HS-27A (cell line): ENCODE measurements around the gene ELFN1.
"Not testable (repeated sequence)": the region's sequence is repeated elsewhere in the genome, so short reads cannot be mapped to it uniquely, and the experiment has no call there.

Experiments
- DNase-seq: peaks from one replicate; pipeline ENCODE4 v3.0.0-alpha.2; 2012; ENCODE audit warnings: low read depth, missing footprints

Gene ELFN1

GRCh38 chr7:1709281-1709680 is 39.2 kb downstream of the ELFN1 start:
- DNase-seq = no peak

DNA sequence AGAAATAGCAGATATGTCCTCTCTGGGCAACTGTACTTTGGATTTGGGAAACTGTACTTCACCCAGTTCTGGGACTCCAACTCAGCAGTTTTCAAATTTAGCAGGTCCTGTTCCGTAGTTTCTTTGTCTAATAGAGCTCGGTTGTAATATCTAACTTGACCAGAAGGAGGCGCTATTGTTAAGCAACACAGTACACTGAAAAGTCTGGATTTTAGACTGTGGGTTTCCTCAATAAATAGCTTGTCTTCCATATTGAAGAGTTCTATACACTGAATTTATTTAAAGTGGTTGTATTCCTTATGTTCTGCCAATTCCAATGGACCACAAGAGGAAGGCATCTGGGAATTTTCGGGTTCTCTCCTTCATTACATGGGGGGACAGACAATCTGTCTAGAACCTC is 39.8 kb downstream of the ELFN1 start:
- DNase-seq = no peak

DNA sequence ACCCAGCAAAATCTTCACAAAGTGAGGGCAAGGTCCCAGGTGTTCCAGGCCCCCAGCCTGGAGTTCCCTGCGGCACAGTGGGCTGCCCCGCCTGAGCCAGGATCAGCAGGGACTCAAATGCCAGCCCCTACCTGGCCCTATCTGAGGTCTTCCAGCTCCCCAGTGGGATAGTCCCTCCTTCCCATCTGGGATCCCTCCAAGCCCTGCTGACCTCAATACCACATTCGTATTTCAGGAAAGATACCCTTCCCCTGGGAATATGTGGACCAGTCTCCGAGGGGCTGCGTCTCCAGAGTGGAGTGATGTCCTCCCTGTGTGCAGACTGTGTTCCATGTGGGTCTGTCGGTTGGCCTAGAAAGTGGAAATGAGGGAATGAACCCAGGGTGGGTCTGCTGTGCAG is 40.9 kb downstream of the ELFN1 start:
- no peak for DNase-seq

GRCh38 chr7:1712907-1713501 is 42.9 kb downstream of the ELFN1 start:
- no peak for DNase-seq

GRCh38 chr7:1713502-1714484 is 43.7 kb downstream of the ELFN1 start:
- no peak for DNase-seq

DNA sequence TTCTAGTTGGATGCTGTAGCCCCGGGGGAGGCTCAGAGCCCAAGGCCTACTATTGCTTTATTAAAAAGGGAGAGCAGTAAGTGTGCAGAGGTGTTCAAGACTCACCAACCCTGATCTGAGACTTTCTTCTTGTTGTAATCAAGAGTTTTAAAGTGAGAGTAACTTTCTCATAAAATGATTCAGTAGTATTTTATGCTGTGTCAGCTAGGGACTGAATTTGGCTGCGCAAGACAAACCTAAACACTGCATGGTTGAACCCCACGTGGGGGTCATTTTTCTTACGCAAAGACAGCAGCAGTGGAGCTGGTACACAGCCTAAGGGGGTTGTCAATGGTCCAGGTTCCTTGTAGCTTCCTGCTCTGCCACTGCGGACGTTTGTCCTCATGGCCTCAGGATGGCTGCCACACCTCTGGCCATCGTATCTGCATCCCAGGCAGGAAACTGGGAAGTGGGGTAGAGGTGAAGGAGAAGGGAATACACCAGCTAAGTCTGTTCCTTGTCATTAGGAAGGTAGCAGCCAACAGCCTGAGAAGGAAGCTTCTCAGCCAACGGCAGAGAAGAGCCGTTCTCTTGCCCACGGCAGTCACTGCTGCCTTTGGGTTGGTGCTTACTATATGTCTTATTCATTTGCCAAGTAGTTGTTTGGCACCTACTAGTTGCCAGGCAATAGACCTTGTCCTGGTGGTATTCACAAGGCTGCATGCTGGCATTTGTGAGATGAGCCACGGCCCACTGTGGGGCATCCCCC is 44.7 kb downstream of the ELFN1 start:
- no peak for DNase-seq

DNA sequence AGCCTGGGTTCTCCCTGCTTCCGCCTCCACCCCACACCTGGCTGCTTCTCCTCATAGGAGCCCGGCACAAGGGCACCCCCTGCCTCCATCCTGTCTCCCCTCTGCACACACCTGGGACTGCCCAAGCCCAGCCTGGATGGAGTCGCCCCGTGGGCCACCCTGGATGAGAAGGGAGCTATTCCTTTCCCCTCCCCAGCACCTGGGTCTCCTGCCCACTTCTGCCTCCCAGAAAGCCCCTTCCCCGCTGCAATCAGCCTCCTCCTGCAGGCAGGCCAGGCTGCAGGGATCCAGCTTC is 45.2 kb downstream of the ELFN1 start:
- DNase-seq = no peak

DNA sequence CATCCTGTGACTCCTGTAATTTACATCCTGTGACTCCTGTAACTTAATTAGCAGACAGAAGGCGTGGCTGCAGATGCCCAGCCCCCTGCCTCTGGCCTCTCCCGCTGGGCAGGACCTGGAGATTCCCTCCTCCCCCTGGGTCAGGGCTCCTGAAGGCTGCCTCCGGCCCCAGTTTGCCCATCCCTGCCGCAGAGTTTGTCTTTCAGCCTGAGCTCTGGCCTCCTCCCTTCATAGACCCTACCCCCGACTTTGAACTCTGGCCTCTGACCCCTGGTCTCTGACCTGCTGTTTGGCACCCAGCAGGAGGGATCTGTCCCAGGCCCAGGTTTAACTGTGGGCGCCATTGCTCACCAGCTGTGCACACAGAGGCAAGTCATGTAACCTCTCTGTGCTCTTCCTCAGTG is 45.6 kb downstream of the ELFN1 start:
- no peak for DNase-seq

DNA sequence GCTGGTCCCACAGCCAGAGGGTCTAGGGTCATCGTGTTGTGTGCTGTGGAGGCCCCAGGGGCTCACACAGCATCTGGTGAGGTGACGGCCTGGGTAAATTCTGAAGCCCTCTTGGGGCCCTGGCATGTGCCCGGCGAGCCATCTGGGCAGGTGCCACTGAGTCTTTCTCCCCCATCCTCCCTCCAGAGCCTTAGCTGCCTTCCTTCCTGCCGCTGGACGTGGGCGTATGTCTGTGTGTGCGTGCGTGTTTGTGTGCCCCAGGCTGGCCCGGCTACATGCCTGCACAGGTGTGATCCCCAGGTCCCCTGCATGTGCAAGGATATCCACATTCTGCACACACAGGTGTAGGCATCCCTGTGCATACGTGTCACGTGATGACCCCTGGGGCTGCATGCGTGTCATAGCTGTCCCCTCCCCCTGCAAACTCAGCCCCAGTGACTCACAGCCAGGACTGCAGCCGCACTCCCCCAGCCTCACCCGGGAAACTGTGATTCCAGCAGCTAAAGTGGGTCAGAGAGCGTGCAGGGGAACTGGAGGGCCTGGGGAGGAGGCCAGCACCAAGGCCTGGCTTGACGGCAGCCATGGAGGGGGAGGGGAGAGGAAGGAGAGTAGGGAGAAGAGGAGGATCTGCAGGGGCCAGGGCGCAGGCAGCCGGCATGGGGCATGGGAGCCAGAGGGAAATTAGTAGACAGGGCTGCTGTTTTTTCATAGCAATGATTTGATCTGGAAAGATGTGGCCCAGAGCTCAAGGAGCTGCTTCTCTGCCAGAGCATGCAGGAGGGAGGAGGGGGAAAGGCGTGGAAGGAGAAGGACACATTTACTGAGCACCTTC is 46.4 kb downstream of the ELFN1 start:
- no peak for DNase-seq

GRCh38 chr7:1717095-1717483 is 47.0 kb downstream of the ELFN1 start:
- DNase-seq = no peak

- no peak for DNase-seq
These were observed 48.0 kb downstream of the ELFN1 start for GRCh38 chr7:1717903-1718676.

GRCh38 chr7:1718850-1719249 is 48.8 kb downstream of the ELFN1 start:
- DNase-seq = not testable (repeated sequence)

GRCh38 chr7:1719256-1719655 is 49.2 kb downstream of the ELFN1 start:
- not testable (repeated sequence) for DNase-seq

GRCh38 chr7:1719913-1720312 is 49.8 kb downstream of the ELFN1 start:
- no peak for DNase-seq

DNA sequence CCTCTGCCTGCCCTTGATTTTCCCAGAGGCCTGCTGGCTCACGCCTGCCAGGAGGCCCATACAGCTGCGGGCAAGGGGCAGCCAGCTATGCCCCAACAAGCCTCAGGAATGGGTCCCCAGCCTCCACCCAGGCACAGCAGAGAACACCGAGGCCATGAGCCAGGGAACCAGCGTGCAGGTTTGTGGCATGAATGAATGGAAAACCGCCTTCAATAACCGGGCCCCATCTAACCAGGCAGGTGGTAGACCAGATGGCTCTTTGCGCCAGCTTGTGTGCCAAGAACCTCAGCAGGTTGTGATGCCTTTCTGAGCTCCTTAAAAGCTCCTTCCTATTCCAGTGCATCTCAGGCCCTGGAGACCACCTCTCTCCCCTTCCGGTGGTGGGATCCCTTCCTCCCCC is 50.2 kb downstream of the ELFN1 start:
- DNase-seq = no peak

GRCh38 chr7:1721047-1721690 is 51.1 kb downstream of the ELFN1 start:
- no peak for DNase-seq

GRCh38 chr7:1723254-1723653 is 53.2 kb downstream of the ELFN1 start:
- DNase-seq = no peak

DNA sequence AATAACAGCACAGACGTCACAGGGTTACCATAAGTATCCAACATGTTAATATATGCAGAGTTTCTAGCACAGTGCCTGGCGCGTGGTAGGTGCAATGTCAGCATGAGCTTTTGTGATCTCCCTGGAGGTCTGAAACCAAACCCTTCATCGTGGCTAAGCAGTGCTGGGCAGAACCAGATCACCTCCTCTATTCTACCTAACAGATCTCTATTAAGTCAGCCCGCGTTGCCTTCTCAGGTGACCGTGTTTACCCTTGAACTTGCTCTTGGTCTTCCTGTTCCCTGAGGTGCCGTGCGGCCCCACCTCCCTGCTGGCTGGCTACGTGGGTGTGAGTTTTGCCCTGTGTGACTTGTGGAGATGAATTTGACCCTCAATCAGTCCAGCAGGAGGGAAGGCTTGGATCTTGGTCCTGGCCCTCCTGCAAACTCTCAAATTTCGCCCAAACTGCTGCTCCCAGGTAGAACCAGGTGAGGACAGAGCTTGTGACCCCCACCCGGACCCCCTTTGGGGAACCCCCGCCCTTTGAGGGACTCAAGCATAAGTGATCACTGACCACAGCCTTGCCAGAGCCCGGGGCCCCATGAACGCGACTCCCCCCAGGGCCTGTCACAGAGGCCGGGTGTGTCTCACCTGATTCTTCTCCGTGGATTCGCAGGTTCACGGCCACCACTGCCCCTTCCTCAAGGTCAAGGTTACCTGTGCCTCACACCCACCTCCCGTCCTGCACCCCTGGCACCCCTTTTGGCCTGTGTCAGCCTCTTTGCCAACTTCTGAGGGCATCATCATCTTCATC is 54.2 kb downstream of the ELFN1 start:
- DNase-seq = no peak

DNA sequence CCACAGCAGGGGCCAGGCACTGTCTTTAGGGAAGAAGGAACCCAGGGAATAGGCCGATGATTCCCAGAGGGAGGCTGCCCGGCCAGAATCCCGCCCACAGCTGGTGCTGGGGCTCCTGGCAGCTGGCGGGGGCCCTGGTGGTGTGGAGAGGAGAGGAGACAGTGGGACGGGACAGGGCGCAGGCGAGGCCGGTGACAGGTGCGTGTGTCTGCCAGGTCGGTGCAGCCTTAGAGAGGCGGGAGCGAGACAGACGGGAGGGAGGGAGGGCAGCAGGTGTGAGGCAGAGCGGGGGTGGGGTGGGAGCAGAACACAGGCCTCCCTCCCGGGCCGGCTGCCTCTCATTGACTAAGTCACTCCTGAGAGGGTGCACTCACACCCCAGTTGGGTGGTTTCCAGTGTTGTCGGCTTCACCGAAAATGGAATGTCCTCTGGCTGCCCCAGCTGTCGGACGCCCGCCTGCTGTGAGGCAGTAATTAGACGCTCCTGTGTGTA is 55.2 kb downstream of the ELFN1 start:
- DNase-seq = no peak
